ENCODE measurements around the gene NECAB2.

Gene NECAB2

GRCh38 chr16:83974475-83974874 is 6.4 kb downstream of the NECAB2 start:
- H3K27me3 ChIP-seq (ENCODE audit: control insufficient read depth, low read length): no peaks in the 10 kb centered on the region
- no peaks in the 10 kb centered on the region for H4K20me1 ChIP-seq (ENCODE audit: control insufficient read depth, insufficient read depth, low read depth, low read length)
- no peak for TF ChIP-seq CTCF (IDR thresholded peaks at IDR 0.05; ENCODE audit: low read depth, low read length, poor library complexity, severe bottlenecking)
- no peak for TF ChIP-seq EZH2phosphoT487 (IDR thresholded peaks at IDR 0.05; ENCODE audit: borderline replicate concordance, low read length)
- H3K9me3 ChIP-seq (ENCODE audit: control insufficient read depth, insufficient read depth, low read length): no peaks in the 10 kb centered on the region
- no peaks in the 10 kb centered on the region for H3K4me1 ChIP-seq (ENCODE audit: control insufficient read depth, low read length)
- H3K4me2 ChIP-seq (ENCODE audit: low read length): no peak overlapping the region
- no peak overlapping the region for H3K4me3 ChIP-seq (ENCODE audit: low read length)
- no peak overlapping the region for H3K27ac ChIP-seq (ENCODE audit: low read depth, low read length)
- no peaks in the 10 kb centered on the region for H3K79me2 ChIP-seq (ENCODE audit: control insufficient read depth, low read length)
- H3K9me2 ChIP-seq (replicated peaks; ENCODE audit: control insufficient read depth, low read length): no peaks in the 10 kb centered on the region
- no peaks in the 10 kb centered on the region for H3F3A ChIP-seq (ENCODE audit: control insufficient read depth, insufficient read depth)
- no peaks in the 10 kb centered on the region for H3K36me3 ChIP-seq (ENCODE audit: control insufficient read depth, low read length)

- Histone ChIP-seq H3K9me2 (replicated peaks; ENCODE audit: control insufficient read depth, low read length) (no peaks in the 10 kb centered on the region), H3K4me3 (ENCODE audit: low read length) (no peak overlapping the region), H3F3A (ENCODE audit: control insufficient read depth, insufficient read depth) (no peaks in the 10 kb centered on the region), H3K27ac (ENCODE audit: low read depth, low read length) (no peak overlapping the region), H3K36me3 (ENCODE audit: control insufficient read depth, low read length) (no peaks in the 10 kb centered on the region), H3K9me3 (ENCODE audit: control insufficient read depth, insufficient read depth, low read length) (no peaks in the 10 kb centered on the region), H3K4me2 (ENCODE audit: low read length) (no peak overlapping the region), H3K4me1 (ENCODE audit: control insufficient read depth, low read length) (no peaks in the 10 kb centered on the region), H3K79me2 (ENCODE audit: control insufficient read depth, low read length) (no peaks in the 10 kb centered on the region), H4K20me1 (ENCODE audit: control insufficient read depth, insufficient read depth, low read depth, low read length) (no peaks in the 10 kb centered on the region), H3K27me3 (ENCODE audit: control insufficient read depth, low read length) (no peaks in the 10 kb centered on the region)
- TF ChIP-seq CTCF (IDR thresholded peaks at IDR 0.05; ENCODE audit: low read depth, low read length, poor library complexity, severe bottlenecking) (no peak), EZH2phosphoT487 (IDR thresholded peaks at IDR 0.05; ENCODE audit: borderline replicate concordance, low read length) (no peak)
Observed at GRCh38 chr16:83975590-83976260, 7.7 kb downstream of the NECAB2 start.

- no peaks in the 10 kb centered on the region for H3K9me2 ChIP-seq (replicated peaks; ENCODE audit: control insufficient read depth, low read length)
- no peak overlapping the region for H3K4me2 ChIP-seq (ENCODE audit: low read length)
- no peaks in the 10 kb centered on the region for H3K36me3 ChIP-seq (ENCODE audit: control insufficient read depth, low read length)
- TF ChIP-seq CTCF (IDR thresholded peaks at IDR 0.05; ENCODE audit: low read depth, low read length, poor library complexity, severe bottlenecking): no peak
- no peak for TF ChIP-seq EZH2phosphoT487 (IDR thresholded peaks at IDR 0.05; ENCODE audit: borderline replicate concordance, low read length)
- H3K4me1 ChIP-seq (ENCODE audit: control insufficient read depth, low read length): no peaks in the 10 kb centered on the region
- H3K9me3 ChIP-seq (ENCODE audit: control insufficient read depth, insufficient read depth, low read length): no peaks in the 10 kb centered on the region
- H3K27ac ChIP-seq (ENCODE audit: low read depth, low read length): no peak overlapping the region
- H3K79me2 ChIP-seq (ENCODE audit: control insufficient read depth, low read length): no peaks in the 10 kb centered on the region
- no peak overlapping the region for H3K4me3 ChIP-seq (ENCODE audit: low read length)
- H3K27me3 ChIP-seq (ENCODE audit: control insufficient read depth, low read length): no peaks in the 10 kb centered on the region
- no peaks in the 10 kb centered on the region for H3F3A ChIP-seq (ENCODE audit: control insufficient read depth, insufficient read depth)
- H4K20me1 ChIP-seq (ENCODE audit: control insufficient read depth, insufficient read depth, low read depth, low read length): no peaks in the 10 kb centered on the region
Observed at GRCh38 chr16:83977056-83977815, 9.2 kb downstream of the NECAB2 start.

Measured in DOHH2 (cell line).